Small intestine (tissue), 7 donors: Measurements from ENCODE around the gene KPNA4. TPM values are rescaled to one million over a fixed set of nuclear protein-coding genes. Genes with fewer than 3 reads are reported as not detected.

Experiments used
- DNase-seq, 2 donors: peaks; one replicate each; pipeline versions ENCODE4 v3.0.0 to v3.0.0-alpha.2; 2013
- FAIRE-seq: peaks from 2 replicates; lab custom pipeline; 2012; peaks lifted over from hg19 to GRCh38; lab: Jason Lieb, UNC
- H3K27ac ChIP-seq, 3 donors: one replicate each; pipeline ENCODE4 v1.5.1; 2013; ENCODE audit warnings: low read length in 2 of 3, mild to moderate bottlenecking in 2 of 3, control low read depth in 1 of 3, inconsistent platforms in 1 of 3, low read depth in 1 of 3, moderate library complexity in 1 of 3
- H3K27me3 ChIP-seq, 3 donors: one replicate each; pipeline ENCODE4 v1.6.1; 2013; ENCODE audit warnings: low read length in 3 of 3, inconsistent platforms in 1 of 3; ENCODE audit not compliant: control insufficient read depth in 3 of 3, insufficient read depth in 3 of 3
- H3K36me3 ChIP-seq, 3 donors: one replicate each; pipeline ENCODE4 v1.6.1; 2013; ENCODE audit warnings: low read length in 3 of 3, inconsistent platforms in 1 of 3, low read depth in 1 of 3, mild to moderate bottlenecking in 1 of 3, moderate library complexity in 1 of 3; ENCODE audit not compliant: control insufficient read depth in 3 of 3, insufficient read depth in 2 of 3
- H3K4me1 ChIP-seq, 3 donors: one replicate each; pipeline ENCODE4 v1.6.1; 2013; ENCODE audit warnings: low read length in 2 of 3, inconsistent platforms in 1 of 3, low read depth in 1 of 3, mild to moderate bottlenecking in 1 of 3, moderate library complexity in 1 of 3; ENCODE audit not compliant: control insufficient read depth in 3 of 3, insufficient read depth in 2 of 3
- H3K4me3 ChIP-seq, 3 donors: one replicate each; pipeline ENCODE4 v1.5.1; 2013; ENCODE audit warnings: low read length in 3 of 3, control low read depth in 1 of 3, inconsistent platforms in 1 of 3, low read depth in 1 of 3, mild to moderate bottlenecking in 1 of 3, moderate library complexity in 1 of 3
- H3K9me3 ChIP-seq, 2 donors: one replicate each; pipeline ENCODE4 v1.6.1; 2013; ENCODE audit warnings: low read depth in 1 of 2, low read length in 1 of 2; ENCODE audit not compliant: control insufficient read depth in 2 of 2, insufficient read depth in 1 of 2
- WGBS, 3 donors: extraction: QIAGEN DNeasy Blood & Tissue Kit; methylation state at CpG; one replicate each; pipeline ENCODE4 v1.1.7; 2013; 5-methylcytosine and 5-hydroxymethylcytosine counted together
- polyA plus RNA-seq, 4 donors: library from polyadenylated mRNA; stranded (reverse) in 3 of 4; unstranded in 1 of 4; fragments of 200-250 nt in 3 of 4; fragments of 120-200 nt in 1 of 4; gene quantifications; one replicate each; pipeline versions ENCODE4 v1.2.1 to v1.2.3, GENCODE V29; 2013
- donor health status: healthy with polysubstance abuse.
- donor health status: control.
- donor health status: control.
- donor health status: Bipolar disorder and iron deficiency.
- donor health status: healthy.

Gene KPNA4
- polyA plus RNA-seq, 4 donors, result 12.7 to 21.9 (median 13.1) TPM

- peaks cover 0 to 9% of the 10 kb centered on the region in 2 donors for H3K9me3 ChIP-seq
- peaks cover 0 to 3% (median 0%) of the 10 kb centered on the region in 3 donors for H3K27me3 ChIP-seq
- 81 to 96% (median 95%) methylated on average over 1 of the region's 1 CpG for WGBS, 3 donors
- H3K4me3 ChIP-seq, result no peak overlapping the region
- DNase-seq (no peak), FAIRE-seq (no peak)
- H3K36me3 ChIP-seq, result peaks cover 0 to 12% (median 0%) of the 10 kb centered on the region in 3 donors
- peaks cover 0 to 7% (median 6%) of the 10 kb centered on the region in 3 donors for H3K4me1 ChIP-seq
- H3K27ac ChIP-seq, result no peak overlapping the region
These were observed 119.5 kb downstream of the KPNA4 start for GRCh38 chr3:160445854-160446253.

Other genes with a start within 250 kb of the KPNA4 start
- 10 to 100 TPM in 1 of 4 donors, 1 to 10 TPM in 3; 3.8 to 24.1 (median 6.3) TPM for gene IFT80, start 166.3 kb downstream of the KPNA4 start, polyA plus RNA-seq
- gene SMC4, start 165.9 kb downstream of the KPNA4 start, polyA plus RNA-seq, result 10 to 100 TPM; 17.0 to 57.2 (median 25.7) TPM
- gene TRIM59, start 115.8 kb downstream of the KPNA4 start, polyA plus RNA-seq, result 10 to 100 TPM in 1 of 4 donors, 1 to 10 TPM in 1, under 1 TPM in 2; 0.54 to 12.2 (median 3.2) TPM
- 100 to 1,000 TPM in 2 of 4 donors, 1 to 10 TPM in 2; 6.0 to 211 (median 63.5) TPM for gene ARL14, start 111.6 kb upstream of the KPNA4 start, polyA plus RNA-seq
- gene PPM1L, start 190.7 kb upstream of the KPNA4 start, polyA plus RNA-seq, result 1 to 10 TPM in 2 of 4 donors, under 1 TPM in 2; 0.27 to 3.2 (median 1.4) TPM